H9 (cell line): ENCODE measurements around the gene ARHGDIB. TPM values are rescaled to one million over a fixed set of nuclear protein-coding genes. Genes with fewer than 3 reads are reported as not detected.

Source experiments
- DNase-seq: peaks from one replicate; pipeline ENCODE4 v3.0.0-alpha.2; 2017
- H2AFZ ChIP-seq: one replicate; pipeline ENCODE4 v1.6.1; 2013; ENCODE audit warnings: mild to moderate bottlenecking, low read length, control low read depth, moderate library complexity
- H2AK5ac ChIP-seq: 2 replicates; pipeline ENCODE4 v1.6.1; 2013; ENCODE audit warnings: low read length, control low read depth, mixed read lengths; ENCODE audit not compliant: insufficient read length
- H2BK120ac ChIP-seq: one replicate; pipeline ENCODE4 v1.6.1; 2013; ENCODE audit warnings: low read depth, mild to moderate bottlenecking, low read length, control low read depth, inconsistent platforms; ENCODE audit not compliant: poor library complexity, severe bottlenecking
- H2BK12ac ChIP-seq: 2 replicates; pipeline ENCODE4 v1.6.1; 2013; ENCODE audit warnings: low read length, control low read depth, mixed read lengths, low read depth; ENCODE audit not compliant: insufficient read length
- H2BK15ac ChIP-seq: 2 replicates; pipeline ENCODE4 v1.6.1; 2013; ENCODE audit warnings: low read depth, low read length, control low read depth
- H2BK20ac ChIP-seq: one replicate; pipeline ENCODE4 v1.6.1; 2013; ENCODE audit warnings: low read depth, mild to moderate bottlenecking, low read length, control low read depth, inconsistent platforms; ENCODE audit not compliant: poor library complexity, severe bottlenecking
- H2BK5ac ChIP-seq: 2 replicates; pipeline ENCODE4 v1.6.1; 2013; ENCODE audit warnings: low read length, control low read depth, mixed read lengths; ENCODE audit not compliant: insufficient read length
- H3K14ac ChIP-seq: 2 replicates; pipeline ENCODE4 v1.6.1; 2013; ENCODE audit warnings: low read length, control low read depth; ENCODE audit not compliant: insufficient read depth
- H3K18ac ChIP-seq: 2 replicates; pipeline ENCODE4 v1.6.1; 2013; ENCODE audit warnings: low read depth, mild to moderate bottlenecking, mixed read lengths, low read length, control low read depth; ENCODE audit not compliant: insufficient read length
- H3K23ac ChIP-seq: 2 replicates; pipeline ENCODE4 v1.6.1; 2013; ENCODE audit warnings: low read length, control low read depth, mixed read lengths, low read depth; ENCODE audit not compliant: insufficient read length
- H3K23me2 ChIP-seq: 2 replicates; pipeline ENCODE4 v1.6.1; 2013; ENCODE audit warnings: low read depth, mild to moderate bottlenecking, mixed read lengths, low read length, control low read depth; ENCODE audit not compliant: insufficient read length, poor library complexity, severe bottlenecking
- H3K27ac ChIP-seq: 2 replicates; pipeline ENCODE4 v1.5.1; 2013; ENCODE audit warnings: low read length, control low read depth, mixed read lengths, low read depth; ENCODE audit not compliant: insufficient read length
- H3K27me3 ChIP-seq: 2 replicates; pipeline ENCODE4 v1.6.1; 2013; ENCODE audit warnings: low read length, control low read depth, inconsistent platforms; ENCODE audit not compliant: insufficient read depth
- H3K4ac ChIP-seq: 2 replicates; pipeline ENCODE4 v1.6.1; 2013; ENCODE audit warnings: low read depth, mild to moderate bottlenecking, control low read depth, inconsistent platforms, low read length, moderate library complexity
- H3K4me1 ChIP-seq: 2 replicates; pipeline ENCODE4 v1.6.1; 2013; ENCODE audit warnings: low read length, control low read depth, inconsistent platforms; ENCODE audit not compliant: insufficient read depth
- H3K4me2 ChIP-seq: 2 replicates; pipeline ENCODE4 v1.6.1; 2013; ENCODE audit warnings: low read length, control low read depth, mixed read lengths; ENCODE audit not compliant: insufficient read length, insufficient read depth
- H3K56ac ChIP-seq: 2 replicates; pipeline ENCODE4 v1.6.1; 2013; ENCODE audit warnings: low read depth, mild to moderate bottlenecking, mixed read lengths, low read length, control low read depth; ENCODE audit not compliant: insufficient read length
- H3K79me1 ChIP-seq: 2 replicates; pipeline ENCODE4 v1.6.1; 2013; ENCODE audit warnings: low read depth, mild to moderate bottlenecking, moderate library complexity, low read length, control low read depth, inconsistent platforms; ENCODE audit not compliant: insufficient read depth, poor library complexity, severe bottlenecking
- H3K79me2 ChIP-seq: 2 replicates; pipeline ENCODE4 v1.6.1; 2013; ENCODE audit warnings: low read length, control low read depth, inconsistent platforms; ENCODE audit not compliant: insufficient read depth
- H3K9ac ChIP-seq: 2 replicates; pipeline ENCODE4 v1.6.1; 2013; ENCODE audit warnings: low read length, control low read depth, mixed read lengths; ENCODE audit not compliant: insufficient read length; ENCODE audit errors: extremely low read depth
- H3K9me3 ChIP-seq: one replicate; pipeline ENCODE4 v1.6.1; 2013; ENCODE audit warnings: low read depth, low read length, inconsistent platforms; ENCODE audit not compliant: control insufficient read depth
- H3T11ph ChIP-seq: one replicate; pipeline ENCODE4 v1.6.1; 2013; ENCODE audit warnings: mild to moderate bottlenecking, low read length, control low read depth, inconsistent platforms
- H4K20me1 ChIP-seq: one replicate; pipeline ENCODE4 v1.6.1; 2013; ENCODE audit not compliant: control insufficient read depth, insufficient read length, insufficient read depth
- H4K5ac ChIP-seq: 2 replicates; pipeline ENCODE4 v1.6.1; 2013; ENCODE audit warnings: low read depth, mild to moderate bottlenecking, mixed read lengths, low read length, control low read depth; ENCODE audit not compliant: insufficient read length
- H4K8ac ChIP-seq: replicated peaks from 2 replicates; pipeline ENCODE4 v1.6.1; 2013; ENCODE audit warnings: low read length, control low read depth, mixed read lengths, low read depth; ENCODE audit not compliant: insufficient read length
- H4K91ac ChIP-seq: 2 replicates; pipeline ENCODE4 v1.6.1; 2013; ENCODE audit warnings: low read depth, mild to moderate bottlenecking, moderate library complexity, mixed read lengths, low read length, control low read depth; ENCODE audit not compliant: insufficient read length
- H3K27ac Mint-ChIP-seq, 3 experiments: 2 replicates in 2 of 3; 3 replicates in 1 of 3; pipeline ENCODE4 v1.8.0; 2020 to 2021; ENCODE audit warnings: mixed read lengths in 3 of 3, mild to moderate bottlenecking in 1 of 3, moderate library complexity in 1 of 3
- H3K27me3 Mint-ChIP-seq: 2 replicates; pipeline ENCODE4 v1.8.0; 2021; ENCODE audit warnings: low read depth, mild to moderate bottlenecking, moderate library complexity, mixed read lengths
- H3K36me3 Mint-ChIP-seq, 3 experiments: 2 replicates in 2 of 3; 3 replicates in 1 of 3; pipeline ENCODE4 v1.8.0; 2020 to 2021; ENCODE audit warnings: low read depth in 3 of 3, mixed read lengths in 3 of 3; ENCODE audit not compliant: insufficient read depth in 1 of 3
- H3K4me1 Mint-ChIP-seq, 2 experiments: 2 replicates each; pipeline ENCODE4 v1.8.0; 2020; ENCODE audit warnings: mixed read lengths in 2 of 2
- H3K4me3 Mint-ChIP-seq, 2 experiments: 2 replicates in 1 of 2; 3 replicates in 1 of 2; pipeline ENCODE4 v1.8.0; 2020 to 2021; ENCODE audit warnings: mild to moderate bottlenecking in 2 of 2, mixed read lengths in 2 of 2, moderate library complexity in 1 of 2
- H3K9me3 Mint-ChIP-seq, 2 experiments: 2 replicates in 1 of 2; 3 replicates in 1 of 2; pipeline ENCODE4 v1.8.0; 2020; ENCODE audit warnings: mild to moderate bottlenecking in 2 of 2, mixed read lengths in 2 of 2, moderate library complexity in 1 of 2
- WGBS: extraction: QIAGEN DNeasy Blood & Tissue Kit; methylation state at CpG from one replicate; pipeline ENCODE4 v1.1.7; 2013; ENCODE audit warnings: missing lambda C conversion rate, low lambda C conversion rate, mixed read lengths; ENCODE audit not compliant: insufficient read length; ENCODE audit errors: extremely low coverage; 5-methylcytosine and 5-hydroxymethylcytosine counted together
- total RNA-seq: library from RNA; stranded (reverse); gene quantifications from 2 replicates; pipeline ENCODE4 v1.2.1, GENCODE V29; 2021
- TF ChIP-seq, protein P1 (sequence below): fragments of 200-600 bp; sonication (generic); conservative IDR thresholded peaks from 3 replicates; pipeline ENCODE4 v1.8.0; 2021; ENCODE audit warnings: antibody characterized with exemption, mild to moderate bottlenecking

The ARHGDIB gene
- total RNA-seq, 1 experiment from 2014 or later = 0.44 TPM

DNA sequence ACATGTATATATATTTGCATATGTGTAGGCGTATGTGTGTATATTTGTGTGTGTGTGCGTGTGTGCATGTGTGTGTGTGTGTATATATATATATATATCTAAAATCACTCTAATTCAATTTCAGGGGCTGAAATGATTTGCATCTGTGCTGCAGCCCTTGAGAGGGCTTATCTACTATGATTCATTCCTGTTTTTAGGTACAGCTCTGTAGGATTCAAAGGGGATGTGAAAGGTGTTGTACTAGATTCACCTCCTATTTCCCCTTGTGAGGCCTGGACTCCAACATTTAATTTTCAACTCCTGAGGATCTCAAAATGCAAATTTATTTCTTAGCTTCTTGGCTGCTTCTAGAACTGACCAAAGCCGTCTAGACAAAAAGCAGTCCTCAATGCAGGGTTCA lies 34.1 kb downstream of the ARHGDIB start:
- no peak for DNase-seq
- no peaks in the 10 kb centered on the region; the same call in 1 of the 2 replicates for H3K27me3 Mint-ChIP-seq
- no peak overlapping the region for H2AK5ac ChIP-seq
- TF ChIP-seq, protein P1, sequence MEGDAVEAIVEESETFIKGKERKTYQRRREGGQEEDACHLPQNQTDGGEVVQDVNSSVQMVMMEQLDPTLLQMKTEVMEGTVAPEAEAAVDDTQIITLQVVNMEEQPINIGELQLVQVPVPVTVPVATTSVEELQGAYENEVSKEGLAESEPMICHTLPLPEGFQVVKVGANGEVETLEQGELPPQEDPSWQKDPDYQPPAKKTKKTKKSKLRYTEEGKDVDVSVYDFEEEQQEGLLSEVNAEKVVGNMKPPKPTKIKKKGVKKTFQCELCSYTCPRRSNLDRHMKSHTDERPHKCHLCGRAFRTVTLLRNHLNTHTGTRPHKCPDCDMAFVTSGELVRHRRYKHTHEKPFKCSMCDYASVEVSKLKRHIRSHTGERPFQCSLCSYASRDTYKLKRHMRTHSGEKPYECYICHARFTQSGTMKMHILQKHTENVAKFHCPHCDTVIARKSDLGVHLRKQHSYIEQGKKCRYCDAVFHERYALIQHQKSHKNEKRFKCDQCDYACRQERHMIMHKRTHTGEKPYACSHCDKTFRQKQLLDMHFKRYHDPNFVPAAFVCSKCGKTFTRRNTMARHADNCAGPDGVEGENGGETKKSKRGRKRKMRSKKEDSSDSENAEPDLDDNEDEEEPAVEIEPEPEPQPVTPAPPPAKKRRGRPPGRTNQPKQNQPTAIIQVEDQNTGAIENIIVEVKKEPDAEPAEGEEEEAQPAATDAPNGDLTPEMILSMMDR = no peak
- H4K8ac ChIP-seq = no peak overlapping the region
- no peaks in the 10 kb centered on the region for H3K27me3 ChIP-seq
- no peak overlapping the region for H3K27ac Mint-ChIP-seq
- no peak overlapping the region for H3K9ac ChIP-seq
- no peaks in the 10 kb centered on the region for H3K79me2 ChIP-seq
- peaks cover 7% of the 10 kb centered on the region in 2 experiments for H3K4me1 Mint-ChIP-seq
- no peak overlapping the region for H2BK15ac ChIP-seq
- no peak overlapping the region for H3K27ac ChIP-seq
- no peak overlapping the region for H4K91ac ChIP-seq
- H3K36me3 Mint-ChIP-seq = no peaks in the 10 kb centered on the region
- no peaks in the 10 kb centered on the region for H3K79me1 ChIP-seq
- no peak overlapping the region for H3K4me3 Mint-ChIP-seq
- H3K18ac ChIP-seq = no peak overlapping the region
- no peak overlapping the region for H2BK120ac ChIP-seq
- no peaks in the 10 kb centered on the region for H3K9me3 ChIP-seq
- H3K23ac ChIP-seq = no peak overlapping the region
- H3K14ac ChIP-seq = no peak overlapping the region
- H3T11ph ChIP-seq = no peak overlapping the region
- H3K4ac ChIP-seq = no peak overlapping the region
- no peaks in the 10 kb centered on the region; a peak in 1 of 5 replicates for H3K9me3 Mint-ChIP-seq
- no peak overlapping the region for H2BK12ac ChIP-seq
- no CpG with 5 or more reads among the region's 3 CpGs for WGBS
- no peaks in the 10 kb centered on the region for H4K20me1 ChIP-seq
- no peak overlapping the region for H2AFZ ChIP-seq
- no peaks in the 10 kb centered on the region for H3K4me1 ChIP-seq
- no peak overlapping the region for H3K56ac ChIP-seq
- no peak overlapping the region for H3K4me2 ChIP-seq
- no peak overlapping the region for H2BK20ac ChIP-seq
- H3K23me2 ChIP-seq = no peaks in the 10 kb centered on the region
- no peak overlapping the region for H4K5ac ChIP-seq
- H2BK5ac ChIP-seq = no peak overlapping the region
